ENCODE measurements around the gene NIP7. TPM values are rescaled to one million over a fixed set of nuclear protein-coding genes. Genes with fewer than 3 reads are reported as not detected.

NIP7 gene
- total and polyA plus RNA-seq, 2 of the 4 experiments (the other 2 are of a cell fraction), result 14.0 to 28.3 TPM

DNA sequence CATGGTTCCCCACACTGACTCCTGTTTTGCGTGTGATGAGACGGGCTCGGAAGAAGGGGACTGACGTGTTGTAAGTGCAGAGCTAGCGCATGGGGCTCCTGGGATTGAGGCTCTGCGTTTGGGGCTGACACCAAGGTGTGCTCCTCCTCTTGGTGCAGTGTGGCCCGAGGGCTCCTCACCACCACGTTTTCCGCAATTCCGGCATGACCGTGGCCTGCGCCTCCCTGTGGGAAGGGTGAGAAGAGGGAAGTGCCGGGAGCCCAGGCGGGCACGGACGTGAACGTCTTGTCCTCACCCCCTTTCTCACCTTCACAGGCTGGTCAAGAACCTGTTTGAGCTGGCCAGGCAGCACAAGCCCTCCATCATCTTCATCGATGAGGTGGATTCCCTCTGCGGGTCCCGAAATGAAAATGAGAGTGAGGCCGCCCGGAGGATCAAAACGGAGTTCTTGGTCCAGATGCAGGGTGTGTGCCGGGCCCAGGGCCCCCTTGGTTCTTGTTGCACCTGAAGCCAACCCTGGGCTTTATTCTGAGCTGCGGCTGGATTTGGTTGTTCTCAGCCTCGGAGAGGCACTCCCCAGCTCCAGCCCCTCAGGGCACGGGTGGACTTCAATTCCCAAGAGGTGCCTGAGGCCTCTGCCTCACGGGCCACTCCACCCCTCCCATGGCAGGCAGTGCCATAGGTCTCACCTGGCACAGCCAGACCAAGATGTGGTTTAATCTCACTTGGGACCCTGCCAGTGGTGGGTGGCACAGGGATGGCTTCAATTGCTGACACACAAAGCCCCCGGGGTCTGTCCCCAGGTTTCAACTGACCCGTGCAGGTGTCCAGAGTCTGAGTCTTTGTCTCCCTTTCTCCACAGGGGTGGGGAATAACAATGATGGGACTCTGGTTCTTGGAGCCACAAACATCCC is 19.5 kb upstream of the NIP7 start:
- dilution Hi-C loops (cut with HindIII; ENCODE audit: low sequenced_read_pairs, unreplicated experiment) (no loop called here), intact Hi-C loops (cut with micrococcal nuclease) (no loop called here), in situ Hi-C loops (cut with MboI; ENCODE audit: low sequenced_read_pairs) (no loop called here)
- no peak overlapping the region for H3K27ac ChIP-seq (ENCODE audit: insufficient read depth, low read length)
- no peak overlapping the region for H3K23ac ChIP-seq (ENCODE audit: low read depth, low read length)
- H3K14ac ChIP-seq (replicated peaks; ENCODE audit: low read depth, low read length), result no peak overlapping the region
- BruUV-seq (replicated peaks), result no TSS peak
- H4K20me1 ChIP-seq (ENCODE audit: insufficient read depth, low read length), result peaks cover 47% of the 10 kb centered on the region
- no peak overlapping the region for H4K8ac ChIP-seq (ENCODE audit: low read depth in 2 of 2, low read length in 2 of 2)
- CTCF ChIA-PET, result no interaction called here
- H4K5ac ChIP-seq (ENCODE audit: low read depth, low read length), result no peak overlapping the region
- H3K4me3 ChIP-seq (ENCODE audit: insufficient read depth, low read depth, low read length), result no peak overlapping the region
- H3K79me1 ChIP-seq (ENCODE audit: low read depth in 1 of 2, low read length in 2 of 2), result peaks cover 42 to 83% of the 10 kb centered on the region in 2 experiments
- no peaks in the 10 kb centered on the region for H3K4me1 ChIP-seq (ENCODE audit: control insufficient read depth, insufficient read depth, low read length)
- no peak overlapping the region for H4K91ac ChIP-seq (ENCODE audit: insufficient read depth, low read depth, low read length)
- no peak overlapping the region for H3K56ac ChIP-seq (ENCODE audit: extremely low read depth, insufficient read depth, low read length)
- H2AK9ac ChIP-seq (replicated peaks; ENCODE audit: low read depth, low read length, poor library complexity), result peak overlapping the region; percentile 24
- H3K27me3 ChIP-seq (ENCODE audit: control insufficient read depth, insufficient read depth, low read length), result no peaks in the 10 kb centered on the region
- TF ChIP-seq, protein P1, sequence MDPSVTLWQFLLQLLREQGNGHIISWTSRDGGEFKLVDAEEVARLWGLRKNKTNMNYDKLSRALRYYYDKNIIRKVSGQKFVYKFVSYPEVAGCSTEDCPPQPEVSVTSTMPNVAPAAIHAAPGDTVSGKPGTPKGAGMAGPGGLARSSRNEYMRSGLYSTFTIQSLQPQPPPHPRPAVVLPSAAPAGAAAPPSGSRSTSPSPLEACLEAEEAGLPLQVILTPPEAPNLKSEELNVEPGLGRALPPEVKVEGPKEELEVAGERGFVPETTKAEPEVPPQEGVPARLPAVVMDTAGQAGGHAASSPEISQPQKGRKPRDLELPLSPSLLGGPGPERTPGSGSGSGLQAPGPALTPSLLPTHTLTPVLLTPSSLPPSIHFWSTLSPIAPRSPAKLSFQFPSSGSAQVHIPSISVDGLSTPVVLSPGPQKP (IDR thresholded peaks at IDR 0.05; ENCODE audit: borderline replicate concordance, low read depth, low read length), result no peak
- no peak overlapping the region for H2AK5ac ChIP-seq (ENCODE audit: low read depth, low read length)
- H3K9ac ChIP-seq (ENCODE audit: low read depth, low read length), result no peak overlapping the region
- 97% methylated on average over 9 of the region's 30 CpGs; no CpG with 5 or more reads in 1 of the 2 experiments for WGBS, 2 experiments (ENCODE audit: extremely low coverage in 2 of 2, insufficient read length in 1 of 2)
- H3K9me3 ChIP-seq (ENCODE audit: control insufficient read depth, insufficient read depth, low read length), result no peaks in the 10 kb centered on the region
- H2BK15ac ChIP-seq (ENCODE audit: low read depth, low read length), result no peak overlapping the region
- no peak overlapping the region for H3K4me2 ChIP-seq (ENCODE audit: low read depth, low read length)
- no peak overlapping the region for H3K4ac ChIP-seq (ENCODE audit: low read depth, low read length)
- DNase-seq (no peak), ATAC-seq (ENCODE audit: low read depth) (no peak)
- peaks cover 85% of the 10 kb centered on the region for H3K36me3 ChIP-seq (ENCODE audit: control insufficient read depth, insufficient read depth, low read length)
- peaks cover 3% of the 10 kb centered on the region; the same call in 1 of the 2 replicates for H3K9me1 ChIP-seq (ENCODE audit: insufficient read depth, low read length)
- H2BK5ac ChIP-seq (ENCODE audit: low read depth, low read length, poor library complexity, severe bottlenecking), result no peak overlapping the region
- POLR2A ChIA-PET (ENCODE audit: unreplicated experiment), result no interaction called here
- peak overlapping the region; percentile 32 for H2AFZ ChIP-seq (replicated peaks; ENCODE audit: low read length, poor library complexity)
- H2BK120ac ChIP-seq (ENCODE audit: low read depth, low read length), result no peak overlapping the region
- H3K18ac ChIP-seq (ENCODE audit: low read depth, low read length), result no peak overlapping the region
- no peak overlapping the region for H2BK20ac ChIP-seq (ENCODE audit: low read depth, low read length)

Measured in IMR-90 (cell line).